Measurements from ENCODE around the gene CYP2E1.
"Not testable (repeated sequence)": the region's sequence is repeated elsewhere in the genome, so short reads cannot be mapped to it uniquely, and the experiment has no call there.

- TF ChIP-seq POLR2A, POLR2AphosphoS5 (IDR thresholded peaks at IDR 0.05): not testable (repeated sequence)
Observed at GRCh38 chr10:133577037-133577436, 49.9 kb downstream of the CYP2E1 start.
